HG02885 (cell line): Measurements from ENCODE around the gene LNX2.
"Not testable (repeated sequence)": the region's sequence is repeated elsewhere in the genome, so short reads cannot be mapped to it uniquely, and the experiment has no call there.

Experiments used
- ATAC-seq: cut with Tn5 transposase; IDR thresholded peaks from one replicate; pipeline ENCODE4 v1.9.1; 2021; ENCODE audit warnings: mild to moderate bottlenecking; ENCODE audit not compliant: unreplicated experiment, poor library complexity

LNX2 gene

GRCh38 chr13:27638001-27638400 lies 17.7 kb upstream of the LNX2 start:
- ATAC-seq: no peak

DNA sequence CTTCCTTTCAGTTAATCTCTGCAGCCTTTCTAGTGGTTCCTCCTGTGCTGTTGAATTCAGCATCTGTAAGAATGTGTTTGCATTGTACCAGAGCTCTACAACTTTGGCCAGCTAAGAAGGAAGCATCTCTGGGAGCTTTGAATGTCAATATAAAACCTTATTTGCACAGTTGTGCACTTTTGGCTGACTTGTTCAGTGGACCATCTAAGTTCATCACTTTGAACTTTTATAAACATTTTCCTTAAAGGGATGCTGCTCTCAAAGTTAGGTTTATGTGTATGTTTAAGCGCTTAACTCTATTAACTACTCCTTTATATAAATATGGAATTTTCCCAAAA lies 16.9 kb upstream of the LNX2 start:
- no peak for ATAC-seq

DNA sequence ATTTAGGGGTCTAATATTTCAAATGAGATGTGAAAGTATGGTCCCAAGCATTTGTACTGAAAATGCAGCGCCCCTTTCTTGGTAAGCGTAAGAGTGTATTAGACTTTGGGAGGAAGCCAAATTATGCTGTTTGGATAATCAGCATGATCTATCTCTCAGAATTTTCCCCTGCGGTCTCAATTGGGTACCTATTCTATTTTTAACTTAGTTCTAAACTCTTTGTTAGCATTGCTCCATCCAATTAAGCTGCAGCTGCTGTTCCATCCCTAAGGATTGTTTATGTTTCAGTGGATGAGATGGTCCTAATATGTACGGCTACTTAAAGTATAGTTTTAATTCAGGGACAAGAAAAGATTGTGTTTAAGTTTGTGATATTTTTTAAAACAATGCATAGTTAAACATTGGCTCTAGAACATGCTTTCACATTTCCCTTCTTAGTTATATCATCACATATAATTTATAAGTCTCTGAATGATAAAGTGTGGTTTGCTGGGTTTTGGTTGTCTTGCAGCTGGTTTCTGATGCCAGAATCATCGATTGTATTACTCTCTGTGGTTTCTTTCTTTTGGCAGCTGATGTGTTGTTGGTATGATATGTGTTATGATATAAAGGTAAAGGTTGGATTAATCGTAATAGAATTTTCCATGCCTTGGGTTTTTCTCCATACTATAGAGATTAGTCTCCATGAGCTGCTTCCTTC lies 16.4 kb upstream of the LNX2 start:
- no peak for ATAC-seq

DNA sequence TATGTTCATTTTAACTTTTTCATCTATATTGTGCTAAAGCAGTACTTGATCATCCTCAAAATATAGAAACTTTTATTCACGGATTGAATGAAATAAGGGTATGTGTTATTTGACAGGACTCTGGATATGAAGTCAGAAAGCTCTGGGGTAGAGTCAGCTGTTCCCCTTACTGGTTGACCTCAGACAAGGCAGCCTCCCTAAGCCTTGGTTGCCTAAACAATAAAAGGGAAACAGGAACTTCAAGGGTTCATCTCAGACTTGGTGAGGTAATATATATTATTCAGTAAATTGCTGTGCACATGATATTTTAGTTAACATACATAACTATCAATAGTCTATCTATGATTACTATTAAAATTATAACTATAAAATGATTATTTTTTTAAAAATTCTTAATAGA lies 14.9 kb upstream of the LNX2 start:
- ATAC-seq: no peak

- no peak for ATAC-seq
These were observed 14.5 kb upstream of the LNX2 start for GRCh38 chr13:27634791-27635190.

- ATAC-seq: no peak
These were observed 13.9 kb upstream of the LNX2 start for GRCh38 chr13:27634231-27634630.

DNA sequence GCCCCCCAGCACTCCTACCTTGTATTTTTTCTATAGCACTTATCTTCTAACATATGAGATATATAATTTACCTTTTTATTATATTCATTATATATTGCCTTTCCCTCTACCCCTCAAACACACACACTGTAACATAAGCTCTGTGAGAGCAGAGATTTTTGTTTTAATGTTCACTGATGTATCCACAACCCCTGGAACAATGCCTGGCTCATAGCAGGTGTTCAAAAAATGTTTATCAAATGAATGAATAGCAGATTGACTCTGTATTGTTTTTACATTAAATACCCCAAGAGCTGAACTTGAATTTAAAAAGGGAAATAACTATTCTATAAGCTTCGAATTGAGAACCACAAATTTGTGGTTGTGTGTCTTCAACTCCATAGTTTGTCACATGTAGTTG lies 12.3 kb upstream of the LNX2 start:
- no peak for ATAC-seq

- ATAC-seq: no peak
These were observed 11.9 kb upstream of the LNX2 start for GRCh38 chr13:27632214-27632613.

GRCh38 chr13:27631665-27632064 lies 11.3 kb upstream of the LNX2 start:
- ATAC-seq: no peak

DNA sequence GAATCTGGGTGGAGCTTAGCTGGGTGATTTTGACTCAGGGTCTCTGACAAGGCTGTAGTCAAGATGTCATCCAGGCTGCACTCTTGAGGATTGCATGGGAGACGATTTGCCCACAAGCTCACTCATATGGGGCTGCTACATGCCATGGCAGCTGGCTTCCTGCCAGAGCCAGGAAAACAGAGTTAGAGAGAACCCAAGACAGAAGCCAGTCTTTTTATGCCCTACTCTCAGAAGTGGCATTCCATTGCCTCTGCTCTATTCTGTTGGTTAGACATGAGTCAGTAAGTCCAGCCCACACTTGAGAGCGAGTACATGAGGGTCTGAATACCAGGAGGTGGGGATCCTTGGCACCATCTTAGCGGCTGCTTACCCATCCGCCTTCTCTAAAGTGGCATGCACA lies 10.8 kb upstream of the LNX2 start:
- no peak for ATAC-seq

DNA sequence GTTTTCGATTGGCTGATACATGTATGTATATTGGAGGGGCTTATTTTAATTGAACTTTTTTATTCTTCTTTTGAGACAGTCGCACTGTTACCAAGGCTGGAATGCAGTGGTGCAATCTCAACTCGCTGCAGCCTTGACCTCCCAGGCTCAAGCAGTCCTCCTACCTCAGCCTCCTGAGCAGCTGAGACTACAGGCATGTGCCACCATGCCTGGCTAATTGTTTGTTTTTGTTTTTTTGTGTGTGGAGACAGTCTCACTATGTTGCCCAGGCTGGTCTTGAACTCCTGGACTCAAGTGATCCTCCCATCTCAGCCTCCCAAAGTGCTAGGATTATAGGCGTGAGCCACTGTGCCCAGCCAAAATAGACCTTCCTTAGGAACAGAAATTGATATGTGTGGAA lies 8.4 kb upstream of the LNX2 start:
- ATAC-seq: not testable (repeated sequence)

DNA sequence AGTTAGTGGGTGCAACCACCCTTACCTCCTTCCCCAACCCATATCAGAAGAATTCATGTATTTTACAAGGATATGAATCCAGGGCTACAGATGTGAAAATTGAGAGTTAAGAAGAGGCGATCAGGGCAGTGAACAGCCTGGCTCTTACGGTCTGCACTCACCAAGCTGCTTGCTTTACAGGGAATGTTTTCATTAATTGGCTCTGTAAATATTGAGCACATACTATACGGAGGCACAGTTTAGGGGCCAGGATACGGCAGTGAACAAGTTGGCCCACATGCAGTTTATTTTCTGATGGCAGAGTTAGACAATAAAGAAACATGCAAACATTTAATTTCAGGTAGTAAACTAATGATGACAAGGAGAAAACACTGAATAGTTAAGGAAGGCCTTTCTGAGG lies 7.8 kb upstream of the LNX2 start:
- no peak for ATAC-seq

- no peak for ATAC-seq
These were observed 7.1 kb upstream of the LNX2 start for GRCh38 chr13:27627380-27627779.

GRCh38 chr13:27625839-27626238 lies 5.5 kb upstream of the LNX2 start:
- no peak for ATAC-seq

DNA sequence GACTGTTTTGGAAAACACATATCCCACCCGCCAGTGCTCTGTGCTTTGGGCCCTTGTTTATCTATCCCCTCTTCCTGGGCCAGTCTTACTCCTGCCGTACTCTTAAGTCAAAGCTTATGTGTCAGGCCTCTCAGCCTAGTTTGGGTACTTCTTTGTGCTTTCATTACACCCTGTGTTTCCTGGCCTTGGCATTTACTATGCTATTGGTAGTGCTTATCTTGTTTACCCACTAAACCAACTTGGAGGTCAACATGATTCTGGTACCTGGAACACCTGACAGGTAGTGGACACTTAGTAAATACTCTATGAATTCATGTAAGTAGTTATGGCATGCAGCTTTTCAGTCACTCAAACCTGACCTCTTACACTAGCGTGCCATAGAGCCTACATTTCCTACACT lies 3.7 kb upstream of the LNX2 start:
- ATAC-seq: no peak

- ATAC-seq: no peak
These were observed 2.6 kb upstream of the LNX2 start for GRCh38 chr13:27622881-27623280.

- no peak for ATAC-seq
These were observed 1.9 kb upstream of the LNX2 start for GRCh38 chr13:27622102-27622820.

DNA sequence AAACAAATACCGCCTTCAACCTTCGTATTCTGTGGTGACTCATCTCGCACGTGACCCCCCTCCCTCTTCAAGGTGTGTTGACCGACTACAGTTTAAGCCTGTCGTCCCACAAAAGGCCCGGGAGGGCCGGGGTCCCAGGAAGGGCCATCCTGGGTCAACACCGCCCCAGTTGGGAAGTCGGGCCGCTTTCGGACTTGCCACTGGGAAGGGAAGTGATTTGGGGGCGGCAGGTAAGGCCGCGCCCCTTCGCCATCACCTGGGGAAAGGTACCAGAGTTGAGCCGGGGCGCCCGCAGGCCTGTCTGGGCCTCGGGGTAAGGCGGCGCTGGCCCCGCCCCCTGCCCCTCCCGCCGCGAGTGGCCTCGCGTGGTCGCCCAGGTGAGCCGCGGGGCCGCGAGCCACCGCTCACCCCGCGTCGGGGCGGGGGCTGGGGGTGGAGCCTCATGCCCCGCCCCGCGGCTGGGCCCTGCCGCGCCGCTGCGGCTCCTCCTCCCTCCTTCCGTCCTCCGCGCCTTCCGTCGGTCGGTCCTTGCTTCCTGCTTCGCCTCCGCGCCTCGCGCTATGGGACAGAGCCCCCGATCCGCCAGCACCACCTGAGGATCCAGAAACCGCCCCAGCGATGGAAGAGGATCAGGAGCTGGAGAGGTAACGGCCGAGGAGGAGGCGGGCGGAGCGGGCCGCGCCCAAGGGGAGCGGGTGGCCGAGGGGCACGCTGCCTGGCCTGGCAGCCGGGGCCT lies 1.2 kb upstream of the LNX2 start, which contains the start of gene POLR1D:
Gene POLR1D (plus strand): TSS at position 527 of the 736 bp plus-strand sequence. CDS start 92 bp downstream, at position 619.
- ATAC-seq: peak; percentile 69

- no peak for ATAC-seq
These were observed 712 bp upstream of the LNX2 start for GRCh38 chr13:27621116-27621365.

DNA sequence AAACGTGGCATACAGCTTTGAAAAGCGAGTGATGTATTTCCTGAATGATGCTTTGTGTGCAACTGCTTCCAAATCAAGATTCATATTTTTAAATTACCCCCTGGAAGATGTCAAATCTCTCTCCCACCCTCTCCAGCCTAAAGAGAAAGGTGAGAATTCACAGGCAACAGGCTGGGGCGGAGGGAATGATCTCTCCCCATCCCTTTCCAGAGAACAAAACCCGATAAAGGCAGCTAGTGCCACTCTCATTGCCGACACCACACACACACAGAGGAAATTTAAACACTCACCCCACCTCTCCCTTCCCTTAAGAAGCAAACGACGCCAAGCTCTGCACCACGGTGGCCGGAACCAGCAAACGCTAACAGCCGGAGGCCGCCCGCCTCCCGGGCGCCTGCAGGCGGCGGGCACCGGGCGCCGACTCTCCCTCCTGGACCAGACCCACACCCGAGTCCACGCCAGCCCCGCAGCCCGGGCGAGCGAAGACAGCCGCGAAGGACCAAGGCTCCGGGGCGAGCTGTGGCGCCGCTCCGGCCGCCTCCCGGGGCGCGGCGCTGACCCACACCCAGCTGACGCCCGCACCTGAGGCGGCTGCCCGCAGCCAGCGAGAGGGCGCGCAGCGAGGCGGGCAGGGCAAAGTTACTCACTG lies 477 bp downstream of the LNX2 start:
- ATAC-seq: peak; percentile 33

- ATAC-seq: no peak
These were observed 1.1 kb downstream of the LNX2 start for GRCh38 chr13:27619093-27619727.
